Measurements from ENCODE around the gene WHRN. TPM values are rescaled to one million over a fixed set of nuclear protein-coding genes. Genes with fewer than 3 reads are reported as not detected.

The WHRN gene
- total RNA-seq, 1 experiment from 2014 or later, result 19.8 TPM

DNA sequence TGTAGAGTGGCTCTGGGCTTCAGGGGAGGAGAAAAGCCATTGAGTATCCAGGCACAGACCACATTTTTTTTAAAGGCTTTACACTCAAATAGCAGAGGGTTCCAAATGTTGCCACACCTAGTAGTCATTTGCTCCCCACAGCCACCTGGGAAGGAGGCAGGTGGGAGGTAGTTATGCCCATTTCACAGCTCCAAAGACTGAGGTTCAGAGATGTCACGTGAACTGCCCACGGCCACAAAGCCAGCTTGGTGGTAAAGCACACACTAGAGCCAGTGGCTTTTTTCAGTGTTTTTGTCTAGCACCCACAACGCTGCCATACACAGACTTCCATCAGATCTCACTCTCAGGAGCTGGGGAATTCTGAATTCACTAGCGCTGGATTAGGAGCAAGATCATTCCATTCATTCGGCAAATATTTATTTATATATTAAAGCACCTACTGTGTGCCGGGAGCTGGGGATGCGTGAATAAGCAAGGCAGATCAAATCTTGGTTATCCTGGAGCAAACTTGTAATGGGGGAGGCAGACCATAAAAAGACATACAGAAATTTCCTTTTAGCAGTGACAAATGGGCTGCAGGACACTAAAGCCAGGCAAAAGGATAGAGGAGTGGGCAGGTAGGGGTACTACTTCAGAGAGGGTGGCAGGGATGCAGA is 7.4 kb downstream of the WHRN start:
- Histone ChIP-seq H4K20me1 (ENCODE audit: insufficient read depth) (no peaks in the 10 kb centered on the region), H2AFZ (no peak overlapping the region), H3K9me3 (ENCODE audit: insufficient read depth, low read depth) (no peaks in the 10 kb centered on the region), H3K27ac (no peak overlapping the region), H3K4me3 (no peak overlapping the region), H3F3A (ENCODE audit: insufficient read depth, low read depth) (peaks cover 4% of the 10 kb centered on the region; the same call in 1 of the 2 replicates), H3K4me1 (replicated peaks; ENCODE audit: insufficient read depth) (peaks cover 15% of the 10 kb centered on the region), H3K27me3 (ENCODE audit: insufficient read depth, low read depth) (no peaks in the 10 kb centered on the region), H3K36me3 (ENCODE audit: low read depth) (no peaks in the 10 kb centered on the region), H3K4me2 (no peak overlapping the region), H3K79me2 (ENCODE audit: low read depth) (no peaks in the 10 kb centered on the region), H3K9me2 (ENCODE audit: insufficient read depth) (no peaks in the 10 kb centered on the region)
- no peak for TF ChIP-seq EZH2 (IDR thresholded peaks at IDR 0.05; ENCODE audit: low read depth)
- no peak for DNase-seq
- BruUV-seq (replicated peaks), result no TSS peak
- ChIA-PET CTCF (interaction anchor here (0.7 kb wide), 1 partner anchor 155 kb away, joined by 3 read pairs; no protein-coding TSS in a partner anchor), POLR2A (ENCODE audit: unreplicated experiment) (no interaction called here)
- intact Hi-C loops (cut with micrococcal nuclease; ENCODE audit: unreplicated experiment), result no loop called here

GRCh38 chr9:114497236-114497635 is 8.0 kb downstream of the WHRN start:
- Histone ChIP-seq H4K20me1 (ENCODE audit: insufficient read depth) (no peaks in the 10 kb centered on the region), H3K9me2 (ENCODE audit: insufficient read depth) (no peaks in the 10 kb centered on the region), H3K4me1 (replicated peaks; ENCODE audit: insufficient read depth) (peaks cover 9% of the 10 kb centered on the region), H2AFZ (no peak overlapping the region), H3K9me3 (ENCODE audit: insufficient read depth, low read depth) (no peaks in the 10 kb centered on the region), H3K27ac (no peak overlapping the region), H3K4me3 (no peak overlapping the region), H3K27me3 (ENCODE audit: insufficient read depth, low read depth) (no peaks in the 10 kb centered on the region), H3K79me2 (ENCODE audit: low read depth) (no peaks in the 10 kb centered on the region), H3K4me2 (no peak overlapping the region), H3K36me3 (ENCODE audit: low read depth) (no peaks in the 10 kb centered on the region), H3F3A (ENCODE audit: insufficient read depth, low read depth) (no peaks in the 10 kb centered on the region)
- intact Hi-C loops (cut with micrococcal nuclease; ENCODE audit: unreplicated experiment), result no loop called here
- ChIA-PET POLR2A (ENCODE audit: unreplicated experiment) (no interaction called here), CTCF (interaction anchor here (0.7 kb wide), 1 partner anchor 155 kb away, joined by 3 read pairs; no protein-coding TSS in a partner anchor)
- DNase-seq, result no peak
- TF ChIP-seq CTCF (conservative IDR thresholded peaks at IDR 0.05) (no peak), EZH2 (IDR thresholded peaks at IDR 0.05; ENCODE audit: low read depth) (no peak)
- no TSS peak for BruUV-seq (replicated peaks)

GRCh38 chr9:114496011-114496410 is 9.3 kb downstream of the WHRN start:
- Histone ChIP-seq H3F3A (ENCODE audit: insufficient read depth, low read depth) (no peaks in the 10 kb centered on the region), H3K9me3 (ENCODE audit: insufficient read depth, low read depth) (no peaks in the 10 kb centered on the region), H3K27ac (no peak overlapping the region), H3K36me3 (ENCODE audit: low read depth) (no peaks in the 10 kb centered on the region), H3K4me2 (no peak overlapping the region), H3K79me2 (ENCODE audit: low read depth) (no peaks in the 10 kb centered on the region), H2AFZ (no peak overlapping the region), H3K4me3 (no peak overlapping the region), H3K27me3 (ENCODE audit: insufficient read depth, low read depth) (no peaks in the 10 kb centered on the region), H3K9me2 (ENCODE audit: insufficient read depth) (no peaks in the 10 kb centered on the region), H3K4me1 (replicated peaks; ENCODE audit: insufficient read depth) (no peaks in the 10 kb centered on the region), H4K20me1 (ENCODE audit: insufficient read depth) (no peaks in the 10 kb centered on the region)
- BruUV-seq (replicated peaks), result no TSS peak
- intact Hi-C loops (cut with micrococcal nuclease; ENCODE audit: unreplicated experiment), result no loop called here
- POLR2A ChIA-PET (ENCODE audit: unreplicated experiment), result no interaction called here
- DNase-seq, result no peak
- no peak for TF ChIP-seq EZH2 (IDR thresholded peaks at IDR 0.05; ENCODE audit: low read depth)
- TF ChIP-seq CTCF (conservative IDR thresholded peaks at IDR 0.05), result no peak
- CTCF ChIA-PET, result no interaction called here

All from PC-9 (cell line).